WTC11 (cell line): ENCODE measurements around the gene PRSS53. TPM values are rescaled to one million over a fixed set of nuclear protein-coding genes. Genes with fewer than 3 reads are reported as not detected.

Source experiments
- ATAC-seq: fragments of 200-7000 bp; cut with Tn5 transposase; 2 replicates; pipeline ENCODE4 v1.10.0; 2021; ENCODE audit warnings: mild to moderate bottlenecking, moderate library complexity
- CTCF ChIA-PET: fragments of 300-600 bp; sonication (Branson Sonifier 250); formaldehyde crosslinking; loops from one replicate; lab custom pipeline; 2021; ENCODE audit warnings: antibody characterized with exemption; lab: Charles Lee
- POLR2A ChIA-PET: fragments of 350-600 bp; sonication (Branson Sonifier 250); formaldehyde crosslinking; loops from one replicate; lab custom pipeline; 2021; ENCODE audit warnings: antibody characterized with exemption; lab: Charles Lee
- DNase-seq: peaks from one replicate; pipeline ENCODE4 v3.0.0; 2021; ENCODE audit warnings: low spot score
- H3K27ac Mint-ChIP-seq: 2 replicates; pipeline ENCODE4 v1.8.0; 2021; ENCODE audit warnings: mixed read lengths
- H3K27me3 Mint-ChIP-seq: 2 replicates; pipeline ENCODE4 v1.8.0; 2021; ENCODE audit warnings: low read depth, mild to moderate bottlenecking, moderate library complexity, mixed read lengths
- H3K36me3 Mint-ChIP-seq: 2 replicates; pipeline ENCODE4 v1.8.0; 2021; ENCODE audit warnings: mixed read lengths
- H3K4me1 Mint-ChIP-seq: 2 replicates; pipeline ENCODE4 v1.8.0; 2022; ENCODE audit warnings: mixed read lengths
- H3K4me3 Mint-ChIP-seq: 2 replicates; pipeline ENCODE4 v1.8.0; 2021; ENCODE audit warnings: mild to moderate bottlenecking, moderate library complexity, mixed read lengths
- H3K9me3 Mint-ChIP-seq: 2 replicates; pipeline ENCODE4 v1.8.0; 2021; ENCODE audit warnings: mixed read lengths
- E2F1 ChIP-seq: sonication (generic); formaldehyde crosslinking; IDR thresholded peaks from 2 replicates; pipeline ENCODE4 v1.8.0; 2022; ENCODE audit warnings: mild to moderate bottlenecking, missing genetic modification reagents
- ESRRA ChIP-seq: sonication (generic); formaldehyde crosslinking; IDR thresholded peaks from 2 replicates; pipeline ENCODE4 v1.8.1; 2022; ENCODE audit warnings: mild to moderate bottlenecking, missing genetic modification reagents, borderline replicate concordance
- FOXK1 ChIP-seq: sonication (generic); formaldehyde crosslinking; IDR thresholded peaks from 2 replicates; pipeline ENCODE4 v1.8.0; 2022; ENCODE audit warnings: mild to moderate bottlenecking, moderate library complexity, missing genetic modification reagents
- FOXP1 ChIP-seq: sonication (generic); formaldehyde crosslinking; IDR thresholded peaks from 2 replicates; pipeline ENCODE4 v1.8.0; 2022; ENCODE audit warnings: missing genetic modification reagents, mild to moderate bottlenecking, moderate library complexity, borderline replicate concordance
- NFATC4 ChIP-seq: fragments of 250-450 bp; sonication (Bioruptor Pico); IDR thresholded peaks from 2 replicates; pipeline ENCODE4 v1.9.0; 2021; ENCODE audit warnings: mild to moderate bottlenecking
- PRRX2 ChIP-seq: fragments of 250-450 bp; sonication (Bioruptor Pico); IDR thresholded peaks from 2 replicates; pipeline ENCODE4 v1.8.0; 2021; ENCODE audit warnings: mild to moderate bottlenecking
- RELA ChIP-seq: sonication (generic); formaldehyde crosslinking; IDR thresholded peaks from 2 replicates; pipeline ENCODE4 v1.8.1; 2022; ENCODE audit warnings: missing genetic modification reagents, mild to moderate bottlenecking, borderline replicate concordance
- SMAD3 ChIP-seq: sonication (generic); formaldehyde crosslinking; IDR thresholded peaks from 2 replicates; pipeline ENCODE4 v1.8.0; 2022; ENCODE audit warnings: missing genetic modification reagents, mild to moderate bottlenecking, borderline replicate concordance
- TP53 ChIP-seq: sonication (generic); formaldehyde crosslinking; IDR thresholded peaks from 2 replicates; pipeline ENCODE4 v1.8.1; 2023; ENCODE audit warnings: mild to moderate bottlenecking, missing genetic modification reagents
- ZBTB43 ChIP-seq: sonication (generic); formaldehyde crosslinking; IDR thresholded peaks from 2 replicates; pipeline ENCODE4 v1.8.1; 2023; ENCODE audit warnings: mild to moderate bottlenecking, missing genetic modification reagents
- ZNF232 ChIP-seq: sonication (generic); formaldehyde crosslinking; IDR thresholded peaks from 2 replicates; pipeline ENCODE4 v1.8.0; 2022; ENCODE audit warnings: mild to moderate bottlenecking, missing genetic modification reagents
- ZNF263 ChIP-seq: sonication (generic); formaldehyde crosslinking; IDR thresholded peaks from 2 replicates; pipeline ENCODE4 v1.8.1; 2022; ENCODE audit warnings: low read depth, mild to moderate bottlenecking, moderate library complexity, missing genetic modification reagents
- ZNF416 ChIP-seq: fragments of 250-450 bp; sonication (Bioruptor Pico); IDR thresholded peaks from 2 replicates; pipeline ENCODE4 v1.9.0; 2021; ENCODE audit warnings: mild to moderate bottlenecking, inconsistent platforms
- total RNA-seq: library from RNA; stranded (reverse); gene quantifications from 3 replicates; pipeline ENCODE4 v1.2.3, GENCODE V29; 2021
- TF ChIP-seq, protein P1 (sequence below): fragments of 250-450 bp; sonication (Bioruptor Pico); IDR thresholded peaks from 2 replicates; pipeline ENCODE4 v1.8.0; 2021; ENCODE audit warnings: mild to moderate bottlenecking
- TF ChIP-seq, protein P2 (sequence below): sonication (generic); formaldehyde crosslinking; IDR thresholded peaks from 2 replicates; pipeline ENCODE4 v1.8.1; 2023; ENCODE audit warnings: mild to moderate bottlenecking, missing genetic modification reagents, borderline replicate concordance
- TF ChIP-seq, protein P3 (sequence below): sonication (generic); formaldehyde crosslinking; IDR thresholded peaks from 2 replicates; pipeline ENCODE4 v1.8.0; 2022; ENCODE audit warnings: mild to moderate bottlenecking, missing genetic modification reagents
- TF ChIP-seq, protein P4 (sequence below): fragments of 250-450 bp; sonication (Bioruptor Pico); IDR thresholded peaks from 2 replicates; pipeline ENCODE4 v1.9.0; 2021; ENCODE audit warnings: mild to moderate bottlenecking

PRSS53 gene
- total RNA-seq, 1 experiment from 2014 or later: 4.9 TPM

- CTCF ChIA-PET: interaction anchor here (0.6 to 2.9 kb wide), 19 partner anchors 9 to 337 kb away, joined by 3 to 58 read pairs (median 5); partner anchors contain the start of genes FUS, HSD3B7, PRSS8 and PYDC1
- Mint-ChIP-seq H3K9me3 (no peaks in the 10 kb centered on the region), H3K4me1 (peaks cover 16% of the 10 kb centered on the region), H3K27me3 (no peaks in the 10 kb centered on the region), H3K36me3 (peaks cover 31% of the 10 kb centered on the region)
- POLR2A ChIA-PET: interaction anchor here (0.8 to 2.1 kb wide), 12 partner anchors 9 to 154 kb away, joined by 3 to 37 read pairs (median 6); partner anchors contain the start of genes FUS, PRSS8, PYCARD and TRIM72
- DNase-seq: no peak
- ATAC-seq: no peak
- TF ChIP-seq SMAD3 (CRISPR knock-in tag) (no peak), NFATC4 (CRISPR knock-in tag) (no peak)
- TF ChIP-seq, all 79 proteins: peak for 0
- Mint-ChIP-seq H3K4me3 (peak overlapping the region; percentile 83), H3K27ac (peak overlapping the region; percentile 80)
These were observed 29.7 kb upstream of the PRSS53 start for GRCh38 chr16:31118223-31119155.

DNA sequence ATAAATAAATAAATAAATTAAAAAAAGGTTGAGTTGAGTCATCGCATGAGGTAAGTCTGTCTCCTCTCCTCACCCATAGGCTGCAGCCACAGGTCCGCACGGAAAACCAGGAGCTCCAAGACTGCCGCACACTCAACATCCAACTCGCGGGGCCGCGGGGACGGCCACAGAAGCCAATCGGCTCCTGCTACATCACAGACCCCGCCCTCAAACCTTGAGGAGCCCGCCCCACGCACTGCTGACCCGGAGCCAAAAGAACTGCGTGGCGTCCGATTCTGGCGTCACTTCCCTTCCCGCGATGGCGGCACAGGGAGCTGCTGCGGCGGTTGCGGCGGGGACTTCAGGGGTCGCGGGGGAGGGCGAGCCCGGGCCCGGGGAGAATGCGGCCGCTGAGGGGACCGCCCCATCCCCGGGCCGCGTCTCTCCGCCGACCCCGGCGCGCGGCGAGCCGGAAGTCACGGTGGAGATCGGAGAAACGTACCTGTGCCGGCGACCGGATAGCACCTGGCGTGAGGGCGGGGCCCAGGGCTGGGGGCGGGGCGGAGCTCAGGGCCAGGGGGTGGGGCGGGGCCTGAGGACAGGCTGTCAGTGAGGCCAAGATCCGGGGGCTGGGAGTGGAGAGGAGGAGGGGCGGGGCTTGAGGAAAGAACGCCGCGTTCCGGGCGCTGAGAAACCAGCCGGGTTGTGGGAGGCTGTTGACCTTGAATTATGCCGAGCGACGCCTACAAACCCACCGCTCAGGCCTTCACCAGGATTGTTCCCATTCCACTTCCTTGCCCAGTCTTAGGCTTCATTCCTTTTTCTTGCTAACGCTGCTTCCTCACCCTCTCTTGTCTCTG, 28.9 kb upstream of the PRSS53 start, which contains the start of gene KAT8:
TSS of gene KAT8 (plus strand) at position 281 of the 839 bp plus-strand sequence. CDS start at position 299, 18 bp downstream.
- POLR2A ChIA-PET: interaction anchor here (0.6 to 2.1 kb wide), 22 partner anchors 8 to 342 kb away, joined by 3 to 37 read pairs (median 4); partner anchors contain the start of genes FUS, PRSS8, PYCARD and TRIM72
- DNase-seq: peak; percentile 96
- Mint-ChIP-seq H3K36me3 (peaks cover 33% of the 10 kb centered on the region), H3K9me3 (no peaks in the 10 kb centered on the region), H3K27ac (peak within 1 kb of the TSS; percentile 80), H3K4me1 (peaks cover 16% of the 10 kb centered on the region), H3K27me3 (no peaks in the 10 kb centered on the region), H3K4me3 (peak within 1 kb of the TSS; percentile 83)
- CTCF ChIA-PET: interaction anchor here (0.6 to 2.9 kb wide), 28 partner anchors 9 to 338 kb away, joined by 3 to 58 read pairs (median 4); partner anchors contain the start of genes FUS, HSD3B7, PRSS8 and PYCARD
- peak; percentile 93 for ATAC-seq
- TF ChIP-seq, protein P1, sequence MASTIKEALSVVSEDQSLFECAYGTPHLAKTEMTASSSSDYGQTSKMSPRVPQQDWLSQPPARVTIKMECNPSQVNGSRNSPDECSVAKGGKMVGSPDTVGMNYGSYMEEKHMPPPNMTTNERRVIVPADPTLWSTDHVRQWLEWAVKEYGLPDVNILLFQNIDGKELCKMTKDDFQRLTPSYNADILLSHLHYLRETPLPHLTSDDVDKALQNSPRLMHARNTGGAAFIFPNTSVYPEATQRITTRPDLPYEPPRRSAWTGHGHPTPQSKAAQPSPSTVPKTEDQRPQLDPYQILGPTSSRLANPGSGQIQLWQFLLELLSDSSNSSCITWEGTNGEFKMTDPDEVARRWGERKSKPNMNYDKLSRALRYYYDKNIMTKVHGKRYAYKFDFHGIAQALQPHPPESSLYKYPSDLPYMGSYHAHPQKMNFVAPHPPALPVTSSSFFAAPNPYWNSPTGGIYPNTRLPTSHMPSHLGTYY (CRISPR knock-in tag): no peak
- TF ChIP-seq ESRRA: no peak
- TF ChIP-seq ZNF263 (CRISPR knock-in tag): no peak
- TF ChIP-seq FOXP1 (CRISPR knock-in tag): 0 out of 2 replicates have a peak, but pooled peaks have one; percentile 40
- peak; percentile 38; the same call in 1 of the 2 replicates for TF ChIP-seq ZBTB43
- no peak for TF ChIP-seq PRRX2
- TF ChIP-seq, protein P2, sequence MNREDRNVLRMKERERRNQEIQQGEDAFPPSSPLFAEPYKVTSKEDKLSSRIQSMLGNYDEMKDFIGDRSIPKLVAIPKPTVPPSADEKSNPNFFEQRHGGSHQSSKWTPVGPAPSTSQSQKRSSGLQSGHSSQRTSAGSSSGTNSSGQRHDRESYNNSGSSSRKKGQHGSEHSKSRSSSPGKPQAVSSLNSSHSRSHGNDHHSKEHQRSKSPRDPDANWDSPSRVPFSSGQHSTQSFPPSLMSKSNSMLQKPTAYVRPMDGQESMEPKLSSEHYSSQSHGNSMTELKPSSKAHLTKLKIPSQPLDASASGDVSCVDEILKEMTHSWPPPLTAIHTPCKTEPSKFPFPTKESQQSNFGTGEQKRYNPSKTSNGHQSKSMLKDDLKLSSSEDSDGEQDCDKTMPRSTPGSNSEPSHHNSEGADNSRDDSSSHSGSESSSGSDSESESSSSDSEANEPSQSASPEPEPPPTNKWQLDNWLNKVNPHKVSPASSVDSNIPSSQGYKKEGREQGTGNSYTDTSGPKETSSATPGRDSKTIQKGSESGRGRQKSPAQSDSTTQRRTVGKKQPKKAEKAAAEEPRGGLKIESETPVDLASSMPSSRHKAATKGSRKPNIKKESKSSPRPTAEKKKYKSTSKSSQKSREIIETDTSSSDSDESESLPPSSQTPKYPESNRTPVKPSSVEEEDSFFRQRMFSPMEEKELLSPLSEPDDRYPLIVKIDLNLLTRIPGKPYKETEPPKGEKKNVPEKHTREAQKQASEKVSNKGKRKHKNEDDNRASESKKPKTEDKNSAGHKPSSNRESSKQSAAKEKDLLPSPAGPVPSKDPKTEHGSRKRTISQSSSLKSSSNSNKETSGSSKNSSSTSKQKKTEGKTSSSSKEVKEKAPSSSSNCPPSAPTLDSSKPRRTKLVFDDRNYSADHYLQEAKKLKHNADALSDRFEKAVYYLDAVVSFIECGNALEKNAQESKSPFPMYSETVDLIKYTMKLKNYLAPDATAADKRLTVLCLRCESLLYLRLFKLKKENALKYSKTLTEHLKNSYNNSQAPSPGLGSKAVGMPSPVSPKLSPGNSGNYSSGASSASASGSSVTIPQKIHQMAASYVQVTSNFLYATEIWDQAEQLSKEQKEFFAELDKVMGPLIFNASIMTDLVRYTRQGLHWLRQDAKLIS: no peak
- no peak for TF ChIP-seq TP53 (CRISPR knock-in tag)
- peak; percentile 91 for TF ChIP-seq FOXK1 (CRISPR knock-in tag)
- no peak for TF ChIP-seq E2F1 (CRISPR knock-in tag)
- TF ChIP-seq ZNF232 (CRISPR knock-in tag): no peak
- no peak for TF ChIP-seq RELA
- TF ChIP-seq, protein P3, sequence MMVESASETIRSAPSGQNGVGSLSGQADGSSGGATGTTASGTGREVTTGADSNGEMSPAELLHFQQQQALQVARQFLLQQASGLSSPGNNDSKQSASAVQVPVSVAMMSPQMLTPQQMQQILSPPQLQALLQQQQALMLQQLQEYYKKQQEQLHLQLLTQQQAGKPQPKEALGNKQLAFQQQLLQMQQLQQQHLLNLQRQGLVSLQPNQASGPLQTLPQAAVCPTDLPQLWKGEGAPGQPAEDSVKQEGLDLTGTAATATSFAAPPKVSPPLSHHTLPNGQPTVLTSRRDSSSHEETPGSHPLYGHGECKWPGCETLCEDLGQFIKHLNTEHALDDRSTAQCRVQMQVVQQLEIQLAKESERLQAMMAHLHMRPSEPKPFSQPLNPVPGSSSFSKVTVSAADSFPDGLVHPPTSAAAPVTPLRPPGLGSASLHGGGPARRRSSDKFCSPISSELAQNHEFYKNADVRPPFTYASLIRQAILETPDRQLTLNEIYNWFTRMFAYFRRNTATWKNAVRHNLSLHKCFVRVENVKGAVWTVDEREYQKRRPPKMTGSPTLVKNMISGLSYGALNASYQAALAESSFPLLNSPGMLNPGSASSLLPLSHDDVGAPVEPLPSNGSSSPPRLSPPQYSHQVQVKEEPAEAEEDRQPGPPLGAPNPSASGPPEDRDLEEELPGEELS (CRISPR knock-in tag): peak; percentile 66; the same call in 1 of the 2 replicates
- TF ChIP-seq, protein P4, sequence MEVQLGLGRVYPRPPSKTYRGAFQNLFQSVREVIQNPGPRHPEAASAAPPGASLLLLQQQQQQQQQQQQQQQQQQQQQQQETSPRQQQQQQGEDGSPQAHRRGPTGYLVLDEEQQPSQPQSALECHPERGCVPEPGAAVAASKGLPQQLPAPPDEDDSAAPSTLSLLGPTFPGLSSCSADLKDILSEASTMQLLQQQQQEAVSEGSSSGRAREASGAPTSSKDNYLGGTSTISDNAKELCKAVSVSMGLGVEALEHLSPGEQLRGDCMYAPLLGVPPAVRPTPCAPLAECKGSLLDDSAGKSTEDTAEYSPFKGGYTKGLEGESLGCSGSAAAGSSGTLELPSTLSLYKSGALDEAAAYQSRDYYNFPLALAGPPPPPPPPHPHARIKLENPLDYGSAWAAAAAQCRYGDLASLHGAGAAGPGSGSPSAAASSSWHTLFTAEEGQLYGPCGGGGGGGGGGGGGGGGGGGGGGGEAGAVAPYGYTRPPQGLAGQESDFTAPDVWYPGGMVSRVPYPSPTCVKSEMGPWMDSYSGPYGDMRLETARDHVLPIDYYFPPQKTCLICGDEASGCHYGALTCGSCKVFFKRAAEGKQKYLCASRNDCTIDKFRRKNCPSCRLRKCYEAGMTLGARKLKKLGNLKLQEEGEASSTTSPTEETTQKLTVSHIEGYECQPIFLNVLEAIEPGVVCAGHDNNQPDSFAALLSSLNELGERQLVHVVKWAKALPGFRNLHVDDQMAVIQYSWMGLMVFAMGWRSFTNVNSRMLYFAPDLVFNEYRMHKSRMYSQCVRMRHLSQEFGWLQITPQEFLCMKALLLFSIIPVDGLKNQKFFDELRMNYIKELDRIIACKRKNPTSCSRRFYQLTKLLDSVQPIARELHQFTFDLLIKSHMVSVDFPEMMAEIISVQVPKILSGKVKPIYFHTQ: no peak
- no peak for TF ChIP-seq ZNF416 (CRISPR knock-in tag)
